Caco-2 (cell line): Measurements from ENCODE around the gene TAF11. TPM values are rescaled to one million over a fixed set of nuclear protein-coding genes. Genes with fewer than 3 reads are reported as not detected.
"Not testable (repeated sequence)": the region's sequence is repeated elsewhere in the genome, so short reads cannot be mapped to it uniquely, and the experiment has no call there.

Experiments used
- BruUV-seq: library from RNA; stranded (reverse); fragments of 400-500 nt; replicated peaks from 2 replicates; lab custom pipeline; 2021; lab: Mats Ljungman, UMichigan
- CTCF ChIA-PET: fragments of 300-600 bp; sonication (Branson Sonifier 250); formaldehyde crosslinking; loops from one replicate; lab custom pipeline; 2022; ENCODE audit warnings: antibody characterized with exemption; lab: Charles Lee
- POLR2A ChIA-PET: fragments of 300-600 bp; sonication (Branson Sonifier 250); formaldehyde crosslinking; loops from one replicate; lab custom pipeline; 2022; ENCODE audit warnings: antibody characterized with exemption; lab: Charles Lee
- DNase-seq, 2 experiments: peaks; one replicate each; pipeline versions ENCODE4 v3.0.0 to v3.0.0-alpha.2; 2020 to 2022
- H3K27me3 ChIP-seq: replicated peaks from 2 replicates; pipeline ENCODE4 v1.6.0; 2011; ENCODE audit warnings: low read length; ENCODE audit not compliant: control insufficient read depth, insufficient read depth
- H3K36me3 ChIP-seq: 2 replicates; pipeline ENCODE4 v1.5.1; 2011; ENCODE audit warnings: low read length; ENCODE audit not compliant: control insufficient read depth, insufficient read depth
- H3K4me1 ChIP-seq: fragments of 250-450 bp; sonication (Bioruptor Pico); 2 replicates; pipeline ENCODE4 v1.5.1; 2020; ENCODE audit warnings: mild to moderate bottlenecking
- H3K4me3 ChIP-seq: 2 replicates; pipeline ENCODE4 v1.5.1; 2011; ENCODE audit warnings: low read depth, mild to moderate bottlenecking, control low read depth, low read length
- H3K9me3 ChIP-seq: fragments of 250-450 bp; sonication (Bioruptor Pico); 2 replicates; pipeline ENCODE4 v1.5.1; 2020; ENCODE audit warnings: mild to moderate bottlenecking, moderate library complexity
- H3K27ac Mint-ChIP-seq: one replicate; pipeline ENCODE4 v1.8.0; 2022; ENCODE audit warnings: mixed read lengths; ENCODE audit not compliant: unreplicated experiment
- H3K27me3 Mint-ChIP-seq: one replicate; pipeline ENCODE4 v1.8.0; 2022; ENCODE audit warnings: mixed read lengths; ENCODE audit not compliant: insufficient read depth, unreplicated experiment
- H3K36me3 Mint-ChIP-seq: one replicate; pipeline ENCODE4 v1.8.0; 2022; ENCODE audit warnings: mild to moderate bottlenecking, mixed read lengths; ENCODE audit not compliant: insufficient read depth, unreplicated experiment
- H3K4me1 Mint-ChIP-seq: one replicate; pipeline ENCODE4 v1.8.0; 2022; ENCODE audit warnings: low read depth, mixed read lengths; ENCODE audit not compliant: unreplicated experiment
- H3K4me3 Mint-ChIP-seq: one replicate; pipeline ENCODE4 v1.8.0; 2022; ENCODE audit warnings: mild to moderate bottlenecking, moderate library complexity, mixed read lengths; ENCODE audit not compliant: unreplicated experiment
- H3K9me3 Mint-ChIP-seq: one replicate; pipeline ENCODE4 v1.8.0; 2022; ENCODE audit warnings: mixed read lengths; ENCODE audit not compliant: unreplicated experiment
- intact Hi-C: fragments of 100-400 bp; cut with micrococcal nuclease; formaldehyde crosslinking; loops from one replicate; pipeline ENCODE4 v1.10.0; 2022; ENCODE audit not compliant: unreplicated experiment
- total RNA-seq: library from RNA; stranded (reverse); gene quantifications from 2 replicates; pipeline ENCODE4 v1.2.3, GENCODE V29; 2022
- TF ChIP-seq, protein P1 (sequence below), 2 experiments: fragments of 200-600 bp in 1 of 2; IDR thresholded peaks; 1 replicate in 1 of 2; 2 replicates in 1 of 2; pipeline versions ENCODE4 v1.5.1 to v1.8.0; 2011 to 2022; ENCODE audit warnings: antibody characterized with exemption in 1 of 2, control low read depth in 1 of 2, inconsistent platforms in 1 of 2, low read depth in 1 of 2, low read length in 1 of 2, mild to moderate bottlenecking in 1 of 2, moderate library complexity in 1 of 2; ENCODE audit not compliant: insufficient read depth in 1 of 2, severe bottlenecking in 1 of 2, unreplicated experiment in 1 of 2

The TAF11 gene
- total RNA-seq, 1 experiment from 2014 or later = 28.3 TPM

DNA sequence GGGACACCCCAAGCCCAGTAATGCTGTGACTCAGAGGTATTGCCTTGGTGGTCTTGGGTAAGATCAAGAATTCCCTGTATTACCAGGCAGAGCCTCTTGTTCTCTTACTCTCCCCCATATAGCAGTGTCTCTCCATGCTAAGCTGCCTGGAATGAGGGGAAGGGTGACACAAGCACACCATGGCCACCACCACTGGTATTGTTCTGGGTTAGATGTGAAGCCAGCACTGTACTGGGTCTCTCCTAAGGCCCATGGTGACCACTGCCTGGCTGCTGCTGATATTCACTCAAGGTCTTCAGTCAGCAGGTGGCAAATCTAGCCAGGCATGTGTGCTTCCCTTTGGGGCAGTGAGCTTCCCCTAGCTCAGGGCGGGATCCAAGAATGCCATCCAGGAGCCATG lies 36.5 kb downstream of the TAF11 start:
- no peak overlapping the region for H3K4me3 ChIP-seq
- H3K4me3 Mint-ChIP-seq = no peak overlapping the region
- H3K27ac Mint-ChIP-seq = no peak overlapping the region
- H3K9me3 Mint-ChIP-seq = no peaks in the 10 kb centered on the region
- peaks cover 89% of the 10 kb centered on the region for H3K36me3 Mint-ChIP-seq
- H3K4me1 Mint-ChIP-seq = no peaks in the 10 kb centered on the region
- no peaks in the 10 kb centered on the region for H3K9me3 ChIP-seq
- no TSS peak for BruUV-seq
- no peaks in the 10 kb centered on the region for H3K27me3 ChIP-seq
- H3K36me3 ChIP-seq = peaks cover 1% of the 10 kb centered on the region; the same call in 1 of the 2 replicates
- CTCF ChIA-PET = no interaction called here
- H3K27me3 Mint-ChIP-seq = no peaks in the 10 kb centered on the region
- TF ChIP-seq, protein P1, sequence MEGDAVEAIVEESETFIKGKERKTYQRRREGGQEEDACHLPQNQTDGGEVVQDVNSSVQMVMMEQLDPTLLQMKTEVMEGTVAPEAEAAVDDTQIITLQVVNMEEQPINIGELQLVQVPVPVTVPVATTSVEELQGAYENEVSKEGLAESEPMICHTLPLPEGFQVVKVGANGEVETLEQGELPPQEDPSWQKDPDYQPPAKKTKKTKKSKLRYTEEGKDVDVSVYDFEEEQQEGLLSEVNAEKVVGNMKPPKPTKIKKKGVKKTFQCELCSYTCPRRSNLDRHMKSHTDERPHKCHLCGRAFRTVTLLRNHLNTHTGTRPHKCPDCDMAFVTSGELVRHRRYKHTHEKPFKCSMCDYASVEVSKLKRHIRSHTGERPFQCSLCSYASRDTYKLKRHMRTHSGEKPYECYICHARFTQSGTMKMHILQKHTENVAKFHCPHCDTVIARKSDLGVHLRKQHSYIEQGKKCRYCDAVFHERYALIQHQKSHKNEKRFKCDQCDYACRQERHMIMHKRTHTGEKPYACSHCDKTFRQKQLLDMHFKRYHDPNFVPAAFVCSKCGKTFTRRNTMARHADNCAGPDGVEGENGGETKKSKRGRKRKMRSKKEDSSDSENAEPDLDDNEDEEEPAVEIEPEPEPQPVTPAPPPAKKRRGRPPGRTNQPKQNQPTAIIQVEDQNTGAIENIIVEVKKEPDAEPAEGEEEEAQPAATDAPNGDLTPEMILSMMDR (IDR thresholded peaks at IDR 0.05; ENCODE audit: insufficient read depth in 1 of 2, low read depth in 1 of 2, low read length in 1 of 2, severe bottlenecking in 1 of 2, unreplicated experiment in 1 of 2) = no peak
- intact Hi-C loops = no loop called here
- POLR2A ChIA-PET = interaction anchor here (0.6 kb wide), 1 partner anchor 24 kb away, joined by 3 read pairs; no protein-coding TSS in a partner anchor
- no peak for DNase-seq
- H3K4me1 ChIP-seq = no peaks in the 10 kb centered on the region

DNA sequence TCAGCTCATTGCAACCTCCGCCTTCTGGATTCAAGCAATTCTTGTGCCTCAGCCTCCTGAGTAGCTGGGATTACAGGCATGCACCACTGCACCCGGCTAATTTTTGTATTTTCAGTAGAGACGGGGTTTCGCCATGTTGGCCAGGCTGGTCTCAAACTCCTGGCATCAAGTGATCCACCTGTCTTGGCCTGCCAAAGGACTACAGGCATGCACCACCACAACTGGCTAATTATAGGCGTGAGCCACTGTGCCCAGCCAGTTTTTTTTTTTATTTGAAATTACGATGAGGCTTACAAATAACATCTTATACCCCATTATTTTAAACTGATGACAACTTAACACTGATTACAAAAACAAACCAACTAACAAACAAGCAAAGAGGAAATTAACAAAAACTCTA lies 38.8 kb downstream of the TAF11 start:
- DNase-seq, H3K9me3 ChIP-seq, H3K27ac Mint-ChIP-seq, H3K36me3 ChIP-seq, H3K27me3 Mint-ChIP-seq, H3K27me3 ChIP-seq, POLR2A ChIA-PET, H3K4me1 ChIP-seq, BruUV-seq, H3K4me3 ChIP-seq, H3K9me3 Mint-ChIP-seq, H3K4me1 Mint-ChIP-seq, CTCF ChIA-PET, H3K4me3 Mint-ChIP-seq, intact Hi-C loops: not testable (repeated sequence)
- peaks cover 84% of the 10 kb centered on the region for H3K36me3 Mint-ChIP-seq

DNA sequence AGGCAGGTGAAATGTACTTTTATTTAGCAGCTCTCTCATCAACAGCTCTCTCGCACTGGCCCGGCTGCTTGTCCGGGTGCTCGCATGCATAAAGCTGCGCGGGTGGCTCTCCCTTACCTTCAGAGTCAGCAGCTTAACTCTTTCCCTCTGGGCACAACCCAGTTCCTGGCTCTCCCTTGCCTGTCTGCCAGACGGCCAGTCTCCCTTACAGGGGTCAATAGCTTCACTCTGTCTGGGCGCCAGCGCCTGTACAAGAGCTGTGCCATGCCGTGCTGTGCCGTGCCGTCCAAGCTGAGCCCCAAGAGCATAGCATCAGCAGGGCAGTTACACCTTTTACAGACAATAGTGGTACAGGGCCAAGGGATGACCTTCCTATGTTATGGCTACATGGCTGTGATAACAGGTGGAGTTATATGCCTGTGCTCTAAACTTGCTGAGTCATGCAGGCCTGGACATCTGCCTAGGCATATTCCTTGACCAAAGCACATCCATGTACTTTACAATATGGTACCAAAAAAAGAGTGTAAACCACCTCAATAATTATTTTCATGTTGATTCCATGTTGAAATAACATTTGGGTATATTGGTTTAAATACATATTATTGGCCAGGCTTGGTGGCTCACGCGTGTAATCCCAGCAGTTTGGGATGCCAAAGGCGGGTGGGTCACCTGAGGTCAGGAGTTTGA lies 48.0 kb downstream of the TAF11 start:
- Mint-ChIP-seq H3K27ac (peak overlapping the region; percentile 62), H3K9me3 (no peaks in the 10 kb centered on the region), H3K36me3 (peaks cover 76% of the 10 kb centered on the region), H3K4me1 (no peaks in the 10 kb centered on the region), H3K27me3 (no peaks in the 10 kb centered on the region), H3K4me3 (no peak overlapping the region)
- H3K27me3 ChIP-seq = no peaks in the 10 kb centered on the region
- CTCF ChIA-PET = no interaction called here
- POLR2A ChIA-PET = no interaction called here
- no peaks in the 10 kb centered on the region for H3K9me3 ChIP-seq
- TF ChIP-seq, protein P1 (IDR thresholded peaks at IDR 0.05; ENCODE audit: insufficient read depth in 1 of 2, low read depth in 1 of 2, low read length in 1 of 2, severe bottlenecking in 1 of 2, unreplicated experiment in 1 of 2) = no peak
- DNase-seq = no peak
- no peak overlapping the region for H3K4me3 ChIP-seq
- intact Hi-C loops = no loop called here
- H3K4me1 ChIP-seq = no peaks in the 10 kb centered on the region
- no TSS peak for BruUV-seq
- no peaks in the 10 kb centered on the region for H3K36me3 ChIP-seq
